ENCODE data around the gene SFRP5. TPM values are rescaled to one million over a fixed set of nuclear protein-coding genes. Genes with fewer than 3 reads are reported as not detected.
A peak's percentile ranks its signal among the peaks of the same experiment; 100 is the strongest.

The SFRP5 gene
- total and polyA plus RNA-seq, 2 donors from 2014 or later = 0.22 to 0.31 TPM

GRCh38 chr10:97811958-97812357 lies 40.2 kb upstream of the SFRP5 start:
- Histone ChIP-seq H3K9ac (ENCODE audit: low read length in 3 of 3) (no peak overlapping the region), H3K27me3 (ENCODE audit: control insufficient read depth, insufficient read depth, low read length) (no peaks in the 10 kb centered on the region), H3K36me3 (ENCODE audit: control insufficient read depth in 2 of 3, insufficient read depth in 3 of 3, low read length in 3 of 3) (no peaks in the 10 kb centered on the region), H3K9me3 (ENCODE audit: control insufficient read depth in 2 of 3, insufficient read depth in 1 of 3, low read length in 3 of 3) (no peaks in the 10 kb centered on the region), H3K27ac (ENCODE audit: low read depth in 2 of 2, low read length in 2 of 2) (no peak overlapping the region), H3K4me3 (ENCODE audit: low read length in 3 of 3) (no peak overlapping the region), H3K4me1 (ENCODE audit: control insufficient read depth in 2 of 3, insufficient read depth in 2 of 3, low read depth in 1 of 3, low read length in 3 of 3) (no peaks in the 10 kb centered on the region)
- no peak for FAIRE-seq
- DNase-seq = no peak
- intact Hi-C loops (cut with DNase I) = no loop called here
- TF ChIP-seq, protein P1, sequence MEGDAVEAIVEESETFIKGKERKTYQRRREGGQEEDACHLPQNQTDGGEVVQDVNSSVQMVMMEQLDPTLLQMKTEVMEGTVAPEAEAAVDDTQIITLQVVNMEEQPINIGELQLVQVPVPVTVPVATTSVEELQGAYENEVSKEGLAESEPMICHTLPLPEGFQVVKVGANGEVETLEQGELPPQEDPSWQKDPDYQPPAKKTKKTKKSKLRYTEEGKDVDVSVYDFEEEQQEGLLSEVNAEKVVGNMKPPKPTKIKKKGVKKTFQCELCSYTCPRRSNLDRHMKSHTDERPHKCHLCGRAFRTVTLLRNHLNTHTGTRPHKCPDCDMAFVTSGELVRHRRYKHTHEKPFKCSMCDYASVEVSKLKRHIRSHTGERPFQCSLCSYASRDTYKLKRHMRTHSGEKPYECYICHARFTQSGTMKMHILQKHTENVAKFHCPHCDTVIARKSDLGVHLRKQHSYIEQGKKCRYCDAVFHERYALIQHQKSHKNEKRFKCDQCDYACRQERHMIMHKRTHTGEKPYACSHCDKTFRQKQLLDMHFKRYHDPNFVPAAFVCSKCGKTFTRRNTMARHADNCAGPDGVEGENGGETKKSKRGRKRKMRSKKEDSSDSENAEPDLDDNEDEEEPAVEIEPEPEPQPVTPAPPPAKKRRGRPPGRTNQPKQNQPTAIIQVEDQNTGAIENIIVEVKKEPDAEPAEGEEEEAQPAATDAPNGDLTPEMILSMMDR (IDR thresholded peaks at IDR 0.05; ENCODE audit: borderline replicate concordance, extremely low read depth, insufficient read depth) = no peak

- H3K9me3 ChIP-seq (ENCODE audit: control insufficient read depth in 2 of 3, insufficient read depth in 1 of 3, low read length in 3 of 3) = no peaks in the 10 kb centered on the region
- intact Hi-C loops (cut with DNase I) = no loop called here
- FAIRE-seq = no peak
Measured at GRCh38 chr10:97810446-97810845, 38.6 kb upstream of the SFRP5 start.

GRCh38 chr10:97805949-97806348 lies 34.1 kb upstream of the SFRP5 start:
- FAIRE-seq = no peak

More at GRCh38 chr10:97810446-97810845, 38.6 kb upstream of the SFRP5 start:
- no peaks in the 10 kb centered on the region for H3K27me3 ChIP-seq (ENCODE audit: control insufficient read depth, insufficient read depth, low read length)
- H3K27ac ChIP-seq (ENCODE audit: low read depth in 2 of 2, low read length in 2 of 2) = no peak overlapping the region
- H3K4me3 ChIP-seq (ENCODE audit: low read length in 3 of 3) = no peak overlapping the region
- DNase-seq = no peak
- no peaks in the 10 kb centered on the region for H3K4me1 ChIP-seq (ENCODE audit: control insufficient read depth in 2 of 3, insufficient read depth in 2 of 3, low read depth in 1 of 3, low read length in 3 of 3)
- no peaks in the 10 kb centered on the region for H3K36me3 ChIP-seq (ENCODE audit: control insufficient read depth in 2 of 3, insufficient read depth in 3 of 3, low read length in 3 of 3)
- no peak overlapping the region for H3K9ac ChIP-seq (ENCODE audit: low read length in 3 of 3)
- TF ChIP-seq, protein P1 (IDR thresholded peaks at IDR 0.05; ENCODE audit: borderline replicate concordance, extremely low read depth, insufficient read depth) = no peak

More at GRCh38 chr10:97805949-97806348, 34.1 kb upstream of the SFRP5 start:
- Histone ChIP-seq H3K27me3 (ENCODE audit: control insufficient read depth, insufficient read depth, low read length) (no peaks in the 10 kb centered on the region), H3K9me3 (ENCODE audit: control insufficient read depth in 2 of 3, insufficient read depth in 1 of 3, low read length in 3 of 3) (no peaks in the 10 kb centered on the region), H3K36me3 (ENCODE audit: control insufficient read depth in 2 of 3, insufficient read depth in 3 of 3, low read length in 3 of 3) (no peaks in the 10 kb centered on the region), H3K4me1 (ENCODE audit: control insufficient read depth in 2 of 3, insufficient read depth in 2 of 3, low read depth in 1 of 3, low read length in 3 of 3) (no peaks in the 10 kb centered on the region), H3K9ac (ENCODE audit: low read length in 3 of 3) (no peak overlapping the region), H3K4me3 (ENCODE audit: low read length in 3 of 3) (no peak overlapping the region), H3K27ac (ENCODE audit: low read depth in 2 of 2, low read length in 2 of 2) (no peak overlapping the region)
- DNase-seq = peak in 1 of 5 donors; percentile 12
- TF ChIP-seq, protein P1 (IDR thresholded peaks at IDR 0.05; ENCODE audit: borderline replicate concordance, extremely low read depth, insufficient read depth) = no peak
- intact Hi-C loops (cut with DNase I) = no loop called here
